NOMO-1 (cell line): ENCODE measurements around the gene EMC6.
A peak's percentile ranks its signal among the peaks of the same experiment; 100 is the strongest.
"Not testable (repeated sequence)": the region's sequence is repeated elsewhere in the genome, so short reads cannot be mapped to it uniquely, and the experiment has no call there.

ENCODE experiments used
- DNase-seq, 2 experiments: peaks; one replicate each; lab custom pipeline; 2025; ENCODE audit not compliant: unreplicated experiment in 2 of 2; lab: John Stamatoyannopoulos, UW

Gene EMC6

DNA sequence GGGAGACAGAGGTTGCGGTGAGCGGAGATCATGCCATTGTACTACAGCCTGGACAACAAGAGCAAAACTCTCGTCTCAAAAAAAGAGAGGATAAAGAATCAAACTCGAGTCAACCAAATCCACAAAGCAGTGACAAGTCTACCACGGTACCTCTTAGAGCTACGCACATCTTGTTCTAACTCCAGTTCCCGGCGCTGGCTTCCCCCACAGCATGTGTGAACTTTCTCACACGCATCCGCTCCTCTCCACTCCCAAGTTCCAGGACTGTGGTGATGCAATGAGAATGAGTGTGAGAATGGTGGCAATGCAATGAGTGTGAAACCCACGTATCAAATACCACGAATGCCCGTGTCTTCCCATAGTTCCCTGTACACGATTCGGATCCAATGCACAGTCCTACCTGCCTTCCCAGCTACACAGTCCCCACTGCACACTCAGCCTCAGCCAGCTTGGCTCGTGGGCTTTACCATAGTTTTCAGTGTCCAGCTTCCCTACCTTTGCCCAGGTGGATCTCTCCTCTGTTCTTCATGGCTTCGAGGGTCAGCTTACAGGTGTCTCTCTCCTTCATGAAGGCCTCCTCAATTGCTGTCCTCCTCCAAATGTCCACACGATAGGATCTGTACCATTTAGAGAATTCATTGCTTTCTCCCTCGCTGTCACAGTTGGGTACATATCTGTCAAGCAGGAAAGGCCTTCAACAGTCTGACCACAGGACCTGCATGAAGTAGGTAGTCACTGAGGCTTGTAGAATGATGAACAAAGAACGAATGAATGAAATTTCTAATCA is 36.5 kb downstream of the EMC6 start:
- DNase-seq: no peak

DNA sequence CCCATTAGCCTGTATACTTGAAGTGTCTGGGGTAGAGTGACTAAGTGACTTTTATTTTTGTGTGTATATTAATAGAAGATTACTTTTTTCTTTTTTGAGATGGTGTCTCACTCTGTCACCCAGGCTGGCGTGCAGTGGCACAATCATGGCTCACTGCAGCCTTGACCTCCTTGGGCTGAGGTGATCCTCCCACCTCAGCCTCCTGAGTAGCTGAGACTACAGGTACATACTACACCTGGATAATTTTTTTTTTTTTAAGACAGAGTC is 37.0 kb downstream of the EMC6 start:
- DNase-seq: not testable (repeated sequence)

DNA sequence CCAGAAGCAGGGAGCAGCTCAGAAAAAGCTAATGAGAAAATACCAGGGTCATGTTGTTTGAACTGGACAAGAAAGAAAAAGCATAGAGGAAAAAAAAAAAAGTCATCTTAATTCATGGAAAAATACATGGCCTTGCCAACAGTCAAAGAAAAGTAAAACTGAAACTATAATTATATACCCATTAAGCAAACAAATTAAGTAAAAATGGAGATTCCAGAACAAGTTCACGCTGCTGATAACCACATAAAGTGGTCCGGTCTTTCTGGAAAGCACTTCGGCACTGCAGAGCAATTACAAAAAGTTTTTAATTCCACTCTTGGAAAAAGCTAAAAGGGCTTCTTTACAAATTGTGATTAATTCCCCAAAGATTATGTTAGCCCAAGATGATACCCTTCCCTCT is 39.8 kb downstream of the EMC6 start:
- DNase-seq: no peak

DNA sequence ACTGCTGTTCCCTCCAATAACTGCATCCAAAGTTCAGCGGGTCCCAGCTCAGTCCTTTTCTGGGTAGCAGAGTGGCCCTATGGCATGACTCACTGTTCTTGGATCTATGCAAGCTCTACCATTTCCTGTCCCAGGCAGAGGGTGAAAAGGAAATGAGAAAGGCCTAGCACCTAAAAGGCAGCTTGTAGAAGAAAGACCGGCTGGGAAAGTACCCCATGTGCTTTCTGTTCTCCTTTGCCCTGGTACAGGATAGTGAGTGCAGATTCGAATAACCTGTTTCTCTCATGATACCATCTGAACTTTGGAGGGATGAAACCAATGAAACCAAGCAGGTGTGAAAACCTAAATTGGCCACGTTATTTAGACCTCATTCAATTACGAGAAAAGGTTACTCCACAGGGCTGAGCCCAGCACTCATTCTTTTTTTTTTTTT is 42.4 kb downstream of the EMC6 start:
- DNase-seq: peak; percentile 81 to 93

DNA sequence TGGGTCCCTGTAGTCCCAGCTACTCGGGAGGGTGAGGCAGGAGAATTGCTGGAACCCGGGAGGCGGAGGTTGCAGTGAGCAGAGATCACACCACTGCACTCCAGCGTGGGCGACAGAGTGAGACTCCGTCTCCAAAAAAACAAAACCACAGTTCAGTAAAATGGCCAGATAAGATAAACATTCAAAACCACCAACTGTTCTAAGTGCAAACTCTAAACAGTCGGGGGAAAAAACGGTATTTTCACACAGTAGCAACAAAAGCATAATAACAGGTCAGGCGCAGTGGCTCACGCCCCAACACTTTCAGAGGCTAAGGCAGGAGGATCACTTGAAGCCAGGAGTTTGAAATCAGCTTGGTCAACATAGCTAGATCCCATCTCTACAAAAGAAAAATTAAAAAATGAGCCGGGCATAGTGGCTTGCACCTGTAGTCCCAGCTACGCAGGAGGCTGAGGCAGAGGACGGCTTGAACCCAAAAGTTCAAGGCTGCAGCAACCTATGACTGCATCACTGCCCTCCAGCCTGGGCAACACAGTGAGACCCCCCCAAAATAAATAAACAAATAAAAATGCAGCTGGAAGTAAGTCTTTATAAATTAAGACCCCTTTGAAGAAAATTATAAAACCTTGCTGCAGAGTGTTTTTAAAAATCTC is 44.3 kb downstream of the EMC6 start:
- DNase-seq: no peak

DNA sequence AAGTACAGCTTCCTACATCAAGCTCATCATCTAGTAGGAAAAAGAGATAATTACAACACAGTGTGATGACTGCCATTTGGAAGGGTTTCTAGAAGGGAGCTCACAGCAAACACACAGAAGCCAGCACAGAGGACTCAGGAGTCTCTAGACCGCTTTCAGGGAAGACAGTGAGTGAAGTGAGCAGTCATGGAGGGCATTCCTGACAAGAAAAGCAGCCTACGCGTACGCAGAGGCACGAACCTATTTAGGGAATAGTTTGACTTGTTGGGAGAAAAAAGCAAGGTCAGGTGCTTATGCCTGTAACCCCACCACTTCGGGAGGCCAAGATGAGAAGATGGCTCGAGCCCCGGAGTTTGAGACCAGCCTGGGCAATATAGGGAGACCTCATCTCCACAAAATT is 46.7 kb downstream of the EMC6 start:
- DNase-seq: no peak

DNA sequence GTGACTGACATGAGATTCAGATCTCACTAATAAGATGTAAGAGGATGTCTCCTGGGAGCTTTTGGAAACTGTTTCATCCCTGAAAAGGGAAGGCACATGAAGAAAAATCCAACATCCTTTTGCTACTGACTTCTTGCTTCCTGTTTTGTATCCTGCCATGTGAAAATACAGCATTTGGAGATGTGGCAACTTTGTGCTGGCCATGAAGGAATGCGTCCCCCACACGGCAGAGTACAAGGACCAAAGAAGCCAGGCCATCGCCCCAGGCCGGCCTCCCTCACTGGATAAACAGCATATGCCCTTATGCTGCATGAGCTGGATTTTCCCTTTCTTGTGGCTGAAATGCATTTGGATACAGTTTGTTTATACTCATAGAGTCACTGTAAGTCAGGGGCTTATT is 49.6 kb downstream of the EMC6 start:
- DNase-seq: no peak

DNA sequence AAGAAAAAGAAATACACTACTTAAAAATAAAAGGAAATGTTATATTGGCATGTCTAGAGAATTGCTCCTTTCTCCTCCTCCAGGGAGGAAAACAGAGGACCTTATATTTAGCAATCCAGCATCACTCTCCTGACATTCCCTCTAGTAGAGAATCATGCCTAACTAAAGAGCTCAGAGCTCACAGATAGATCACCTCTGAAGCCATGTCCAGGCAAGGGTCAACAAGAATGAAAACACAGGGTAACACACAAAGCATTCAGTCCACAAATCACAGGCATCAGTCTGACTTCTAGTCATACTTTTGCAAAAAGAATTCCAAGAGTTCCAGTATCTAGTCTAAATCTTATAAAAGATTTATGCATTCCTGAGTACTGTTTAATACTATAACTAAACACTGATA is 50.7 kb downstream of the EMC6 start:
- DNase-seq: no peak
